Neutrophil (primary cell): ENCODE results near the gene ANTKMT.

Experiments
- H3K27ac ChIP-seq: fragments of 200-600 bp; sonication (generic); 2 replicates; pipeline ENCODE4 v1.5.1; 2016; ENCODE audit warnings: mild to moderate bottlenecking, moderate library complexity
- H3K27me3 ChIP-seq: fragments of 200-600 bp; sonication (generic); 2 replicates; pipeline ENCODE4 v1.6.0; 2016; ENCODE audit warnings: mild to moderate bottlenecking
- H3K36me3 ChIP-seq: fragments of 200-600 bp; sonication (generic); 2 replicates; pipeline ENCODE4 v1.5.1; 2017
- H3K4me1 ChIP-seq, 2 experiments: fragments of 200-600 bp in 1 of 2; sonication (generic) in 1 of 2; 1 replicate in 1 of 2; 2 replicates in 1 of 2; pipeline versions ENCODE4 v1.5.1 to v1.6.1; 2013 to 2016; ENCODE audit warnings: low read depth in 1 of 2, low read length in 1 of 2, mild to moderate bottlenecking in 1 of 2, moderate library complexity in 1 of 2; ENCODE audit not compliant: control insufficient read depth in 1 of 2, insufficient read depth in 1 of 2
- H3K4me3 ChIP-seq, 2 experiments: fragments of 200-600 bp in 1 of 2; sonication (generic) in 1 of 2; 1 replicate in 1 of 2; 2 replicates in 1 of 2; pipeline ENCODE4 v1.5.1; 2013 to 2016; ENCODE audit warnings: low read depth in 1 of 2, low read length in 1 of 2, mild to moderate bottlenecking in 1 of 2, moderate library complexity in 1 of 2
- H3K9me3 ChIP-seq: fragments of 200-600 bp; sonication (generic); 2 replicates; pipeline ENCODE4 v1.5.1; 2016
- TF ChIP-seq, protein P1 (sequence below): fragments of 200-600 bp; sonication (generic); IDR thresholded peaks from 2 replicates; pipeline ENCODE4 v1.5.1; 2016; ENCODE audit warnings: antibody characterized with exemption

Gene ANTKMT

DNA sequence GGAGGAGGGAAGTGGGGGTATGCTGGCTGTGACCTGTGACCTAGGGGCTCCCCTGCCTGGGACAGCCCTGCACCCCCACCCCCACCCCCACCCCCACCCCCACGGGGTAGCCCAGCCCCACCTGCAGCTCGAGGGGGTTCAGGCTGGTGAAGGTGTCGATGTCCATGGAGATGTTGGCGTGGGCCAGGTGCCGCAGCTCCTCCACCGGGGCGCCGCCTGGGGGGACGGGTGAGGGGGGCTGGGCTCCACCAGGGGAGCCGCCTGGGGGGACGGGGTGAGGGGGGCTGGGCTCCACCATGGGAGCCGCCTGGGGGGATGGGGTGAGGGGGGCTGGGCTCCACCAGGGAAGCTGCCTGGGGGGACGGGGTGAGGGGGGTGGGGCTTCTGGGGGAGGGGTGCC, 49.5 kb downstream of the ANTKMT start:
- H3K9me3 ChIP-seq, result no peaks in the 10 kb centered on the region
- H3K27me3 ChIP-seq, result peaks cover 16% of the 10 kb centered on the region
- H3K36me3 ChIP-seq, result no peaks in the 10 kb centered on the region
- no peak overlapping the region for H3K27ac ChIP-seq
- TF ChIP-seq, protein P1, sequence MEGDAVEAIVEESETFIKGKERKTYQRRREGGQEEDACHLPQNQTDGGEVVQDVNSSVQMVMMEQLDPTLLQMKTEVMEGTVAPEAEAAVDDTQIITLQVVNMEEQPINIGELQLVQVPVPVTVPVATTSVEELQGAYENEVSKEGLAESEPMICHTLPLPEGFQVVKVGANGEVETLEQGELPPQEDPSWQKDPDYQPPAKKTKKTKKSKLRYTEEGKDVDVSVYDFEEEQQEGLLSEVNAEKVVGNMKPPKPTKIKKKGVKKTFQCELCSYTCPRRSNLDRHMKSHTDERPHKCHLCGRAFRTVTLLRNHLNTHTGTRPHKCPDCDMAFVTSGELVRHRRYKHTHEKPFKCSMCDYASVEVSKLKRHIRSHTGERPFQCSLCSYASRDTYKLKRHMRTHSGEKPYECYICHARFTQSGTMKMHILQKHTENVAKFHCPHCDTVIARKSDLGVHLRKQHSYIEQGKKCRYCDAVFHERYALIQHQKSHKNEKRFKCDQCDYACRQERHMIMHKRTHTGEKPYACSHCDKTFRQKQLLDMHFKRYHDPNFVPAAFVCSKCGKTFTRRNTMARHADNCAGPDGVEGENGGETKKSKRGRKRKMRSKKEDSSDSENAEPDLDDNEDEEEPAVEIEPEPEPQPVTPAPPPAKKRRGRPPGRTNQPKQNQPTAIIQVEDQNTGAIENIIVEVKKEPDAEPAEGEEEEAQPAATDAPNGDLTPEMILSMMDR, result no peak
- H3K4me1 ChIP-seq, result no peaks in the 10 kb centered on the region
- H3K4me3 ChIP-seq, result no peak overlapping the region
